GM12865 (cell line): ENCODE measurements around the gene CACNG7.

Source experiments
- DNase-seq: peaks from one replicate; pipeline ENCODE4 v3.0.0; 2010; ENCODE audit warnings: low read depth
- H3K4me3 ChIP-seq: 2 replicates; pipeline ENCODE4 v1.5.1; 2011; ENCODE audit warnings: mild to moderate bottlenecking, low read depth, low read length, control low read depth
- CTCF ChIP-seq: IDR thresholded peaks from 2 replicates; pipeline ENCODE4 v1.5.1; 2011; ENCODE audit warnings: low read length, control low read depth, low read depth, inconsistent platforms; ENCODE audit not compliant: insufficient read depth; ENCODE audit errors: missing control alignments

Gene CACNG7

GRCh38 chr19:53879140-53880081, 29.7 kb upstream of the CACNG7 start:
- TF ChIP-seq CTCF = no peak
- DNase-seq = no peak
- no peak overlapping the region for H3K4me3 ChIP-seq

DNA sequence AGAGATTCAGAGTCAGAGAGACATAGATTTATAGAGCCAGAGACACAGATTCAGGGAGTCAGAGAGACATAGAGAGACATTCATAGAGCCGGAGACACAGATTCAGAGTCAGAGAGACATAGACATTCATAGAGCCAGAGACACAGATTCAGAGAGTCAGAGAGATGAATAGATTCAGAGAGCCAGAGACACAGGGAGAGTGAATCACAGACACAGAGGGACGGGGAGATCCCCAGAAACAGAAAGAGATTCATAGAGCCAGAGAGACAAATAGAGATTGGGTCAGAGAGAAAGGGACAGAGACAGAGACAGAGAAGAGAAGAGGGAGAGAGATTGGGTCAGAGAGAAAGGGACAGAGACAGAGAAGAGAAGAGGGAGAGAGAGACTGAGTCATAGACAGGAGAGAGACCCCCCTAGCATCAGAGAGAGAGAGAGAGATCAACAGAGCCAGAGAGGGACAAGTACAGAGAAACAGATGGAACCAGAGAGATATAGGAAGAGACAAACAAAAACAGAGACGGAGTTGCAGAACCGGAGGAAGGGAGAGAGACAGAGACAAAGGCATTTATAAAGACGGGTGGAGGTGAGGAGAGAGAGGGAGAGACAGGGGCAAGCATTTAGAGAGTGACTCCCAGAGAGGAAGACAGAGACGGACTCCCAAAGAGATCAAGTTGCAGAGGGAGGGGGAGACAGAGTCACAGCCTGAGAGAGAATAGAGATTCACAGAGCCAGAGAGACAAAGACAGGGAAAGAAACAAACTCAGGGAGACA, 28.2 kb upstream of the CACNG7 start:
- TF ChIP-seq CTCF = no peak
- no peak for DNase-seq
- no peak overlapping the region for H3K4me3 ChIP-seq

GRCh38 chr19:53881482-53882390, 27.3 kb upstream of the CACNG7 start, which contains the start of gene PRKCG:
Gene PRKCG (plus strand): TSS chr19:53882197. CDS start chr19:53882495, 298 bp downstream.
- H3K4me3 ChIP-seq = no peak within 1 kb of the TSS
- TF ChIP-seq CTCF = no peak
- DNase-seq = no peak

DNA sequence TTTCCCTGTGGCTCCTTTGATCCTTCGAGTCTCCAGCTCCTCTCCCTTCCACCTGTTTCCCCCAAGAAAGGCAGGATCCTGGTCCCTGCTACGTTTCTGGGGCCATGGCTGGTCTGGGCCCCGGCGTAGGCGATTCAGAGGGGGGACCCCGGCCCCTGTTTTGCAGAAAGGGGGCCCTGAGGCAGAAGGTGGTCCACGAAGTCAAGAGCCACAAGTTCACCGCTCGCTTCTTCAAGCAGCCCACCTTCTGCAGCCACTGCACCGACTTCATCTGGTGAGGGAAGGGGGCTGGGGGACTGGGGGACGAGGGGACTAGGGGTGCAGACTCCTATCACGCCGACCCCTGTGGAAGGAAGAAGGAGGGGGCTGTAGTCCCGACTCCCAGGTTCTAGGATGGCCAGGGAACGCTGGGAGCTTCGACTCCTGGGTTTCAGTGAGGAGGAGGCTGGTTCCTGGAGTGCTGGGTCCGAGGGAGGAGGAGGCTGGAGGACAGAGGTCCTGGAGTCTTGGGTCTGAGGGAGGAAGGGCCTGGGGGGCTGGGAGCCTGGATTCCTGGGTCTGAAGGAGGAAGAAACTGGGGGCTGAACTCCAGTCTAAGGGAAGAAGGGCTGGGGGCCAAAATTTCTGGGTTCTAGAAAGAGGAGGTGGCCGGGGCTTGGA, 26.6 kb upstream of the CACNG7 start:
- TF ChIP-seq CTCF = no peak
- no peak overlapping the region for H3K4me3 ChIP-seq
- no peak for DNase-seq

- TF ChIP-seq CTCF = no peak
- no peak overlapping the region for H3K4me3 ChIP-seq
- no peak for DNase-seq
Observed at GRCh38 chr19:53883231-53883661, 25.8 kb upstream of the CACNG7 start.

DNA sequence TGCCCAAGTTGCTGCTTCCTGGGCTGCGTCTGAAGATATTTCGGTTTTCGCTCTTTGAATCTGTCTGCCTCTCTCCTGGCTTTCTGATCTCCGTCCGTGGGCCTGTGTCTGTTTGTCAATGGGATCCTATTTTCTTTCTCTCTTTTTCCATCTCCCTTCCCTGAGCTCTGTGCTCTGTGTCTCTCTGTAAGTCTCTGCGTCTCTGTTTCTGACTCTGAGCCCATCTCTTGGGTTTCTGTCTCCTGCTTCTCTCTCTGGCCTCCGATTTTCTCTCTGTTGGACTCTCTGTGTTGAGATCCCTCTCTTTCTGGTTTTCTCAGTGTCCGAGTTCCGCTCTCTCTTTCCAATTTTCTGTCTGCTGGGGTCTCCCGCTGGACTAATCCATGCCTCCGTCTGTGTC, 25.3 kb upstream of the CACNG7 start:
- no peak for DNase-seq
- H3K4me3 ChIP-seq = no peak overlapping the region
- no peak for TF ChIP-seq CTCF
